Neural cell (in vitro differentiated cells): Measurements from ENCODE around the gene PPM1J.

Source experiments
- EZH2 ChIP-seq: fragments of 200-600, 300-800 bp; shearing (Covaris generic), sonication (generic); IDR thresholded peaks from 2 replicates; pipeline ENCODE4 v1.6.1; 2014; ENCODE audit warnings: antibody characterized with exemption, low read length, borderline replicate concordance, mild to moderate bottlenecking; ENCODE audit not compliant: insufficient read depth, poor library complexity, severe bottlenecking
- RAD21 ChIP-seq: fragments of 450-650 bp; conservative IDR thresholded peaks from 2 replicates; pipeline ENCODE4 v1.6.1; 2014; ENCODE audit warnings: antibody characterized with exemption, mild to moderate bottlenecking, moderate library complexity
- TF ChIP-seq, protein P1 (sequence below): fragments of 450-650 bp; IDR thresholded peaks from 2 replicates; pipeline ENCODE4 v1.5.1; 2014; ENCODE audit warnings: antibody characterized with exemption, mild to moderate bottlenecking, moderate library complexity; ENCODE audit not compliant: poor library complexity, severe bottlenecking

DNA sequence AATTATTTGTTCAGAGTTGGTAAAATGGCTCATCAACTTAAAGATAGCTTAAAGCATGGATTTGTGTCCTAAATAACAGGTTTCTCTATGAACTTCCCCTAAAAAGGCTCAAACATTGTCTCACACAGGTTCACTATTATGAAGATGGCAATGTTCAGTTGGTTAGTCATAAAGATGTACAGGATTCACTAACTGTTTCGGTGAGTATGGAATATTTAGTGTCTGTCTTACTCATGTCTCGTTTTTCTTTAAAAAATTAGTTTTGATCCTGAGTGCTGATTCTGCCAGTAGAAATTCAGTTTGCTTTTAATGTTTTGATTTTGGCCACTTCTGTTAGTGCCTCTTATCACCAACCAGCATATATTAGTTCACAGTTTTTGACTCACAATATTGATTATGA is 48.2 kb downstream of the PPM1J start:
- TF ChIP-seq EZH2 (no peak), RAD21 (no peak)
- TF ChIP-seq, protein P1, sequence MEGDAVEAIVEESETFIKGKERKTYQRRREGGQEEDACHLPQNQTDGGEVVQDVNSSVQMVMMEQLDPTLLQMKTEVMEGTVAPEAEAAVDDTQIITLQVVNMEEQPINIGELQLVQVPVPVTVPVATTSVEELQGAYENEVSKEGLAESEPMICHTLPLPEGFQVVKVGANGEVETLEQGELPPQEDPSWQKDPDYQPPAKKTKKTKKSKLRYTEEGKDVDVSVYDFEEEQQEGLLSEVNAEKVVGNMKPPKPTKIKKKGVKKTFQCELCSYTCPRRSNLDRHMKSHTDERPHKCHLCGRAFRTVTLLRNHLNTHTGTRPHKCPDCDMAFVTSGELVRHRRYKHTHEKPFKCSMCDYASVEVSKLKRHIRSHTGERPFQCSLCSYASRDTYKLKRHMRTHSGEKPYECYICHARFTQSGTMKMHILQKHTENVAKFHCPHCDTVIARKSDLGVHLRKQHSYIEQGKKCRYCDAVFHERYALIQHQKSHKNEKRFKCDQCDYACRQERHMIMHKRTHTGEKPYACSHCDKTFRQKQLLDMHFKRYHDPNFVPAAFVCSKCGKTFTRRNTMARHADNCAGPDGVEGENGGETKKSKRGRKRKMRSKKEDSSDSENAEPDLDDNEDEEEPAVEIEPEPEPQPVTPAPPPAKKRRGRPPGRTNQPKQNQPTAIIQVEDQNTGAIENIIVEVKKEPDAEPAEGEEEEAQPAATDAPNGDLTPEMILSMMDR, result no peak
